Mesenteric fat pad (tissue), 1 donor: ENCODE results near the gene GPHN. TPM values are rescaled to one million over a fixed set of nuclear protein-coding genes. Genes with fewer than 3 reads are reported as not detected.

Source experiments
- DNase-seq: peaks from one replicate; pipeline ENCODE4 v3.0.0-alpha.2; 2020; ENCODE audit warnings: low spot score
- total RNA-seq: library from RNA; stranded (reverse); fragmentation: NEBNext Ultra II Directional; extraction: Animal tissue kit (Norgen Biotek cat#: 25700); gene quantifications from one replicate; pipeline ENCODE4 v1.2.1, GENCODE V29; 2021
- donor health status: DM: yes; HTN: yes; CAD: no.

Gene GPHN
- total RNA-seq, 1 donor from 2014 or later, result 21.9 TPM

DNA sequence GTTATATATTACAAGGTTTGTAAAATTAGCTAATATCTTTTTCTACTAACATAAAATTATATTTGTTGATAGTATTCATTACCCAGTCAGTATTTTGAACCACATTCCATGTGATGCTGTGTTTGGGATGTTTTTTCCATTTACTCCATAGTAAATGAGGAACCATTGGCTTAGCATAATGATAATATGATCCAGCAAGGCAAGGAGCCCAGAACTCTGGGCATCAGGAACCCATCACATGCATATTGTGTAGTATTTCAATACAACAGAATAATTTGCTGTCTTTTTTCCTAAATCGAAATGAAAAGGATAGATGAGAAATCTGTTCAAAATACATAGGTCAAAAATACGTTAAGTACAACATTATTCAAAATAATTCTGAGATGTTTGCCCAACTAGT, 632.6 kb downstream of the GPHN start:
- no peak for DNase-seq

DNA sequence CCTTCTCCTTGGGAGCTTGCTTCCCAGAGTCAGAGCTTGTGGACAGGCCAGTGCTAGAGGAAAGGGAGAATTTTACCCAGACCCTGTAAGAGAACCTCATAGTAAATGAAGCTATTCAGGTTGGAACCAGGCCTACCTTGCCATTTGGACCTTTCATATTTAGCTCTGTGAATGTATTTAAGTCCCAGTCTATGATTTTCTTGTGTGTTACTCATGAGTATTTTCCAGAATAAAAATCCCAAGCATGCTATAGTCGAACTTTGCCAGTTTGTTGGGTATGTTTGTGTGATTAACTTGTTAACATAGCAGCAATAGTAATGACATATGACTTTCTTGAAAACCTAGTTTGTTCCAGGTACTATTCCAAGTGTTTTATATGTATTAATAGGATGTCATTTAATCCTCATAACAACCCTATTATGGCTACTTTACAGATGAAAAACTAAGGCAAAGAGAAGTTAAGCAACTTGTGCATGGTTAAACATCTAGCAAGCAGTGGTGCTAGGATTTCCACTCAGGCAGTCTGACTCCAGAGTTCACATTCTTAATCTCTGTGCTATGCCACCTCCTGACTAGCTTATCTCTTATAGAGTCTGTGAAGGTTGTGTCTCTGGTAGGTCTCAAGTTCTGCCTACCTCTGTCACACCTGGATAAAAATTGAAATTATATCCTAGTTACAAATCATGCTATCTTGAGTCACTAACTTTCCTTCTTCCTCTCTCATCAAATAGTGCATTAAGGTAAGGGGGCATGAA, 633.4 kb downstream of the GPHN start:
- DNase-seq, result no peak

DNA sequence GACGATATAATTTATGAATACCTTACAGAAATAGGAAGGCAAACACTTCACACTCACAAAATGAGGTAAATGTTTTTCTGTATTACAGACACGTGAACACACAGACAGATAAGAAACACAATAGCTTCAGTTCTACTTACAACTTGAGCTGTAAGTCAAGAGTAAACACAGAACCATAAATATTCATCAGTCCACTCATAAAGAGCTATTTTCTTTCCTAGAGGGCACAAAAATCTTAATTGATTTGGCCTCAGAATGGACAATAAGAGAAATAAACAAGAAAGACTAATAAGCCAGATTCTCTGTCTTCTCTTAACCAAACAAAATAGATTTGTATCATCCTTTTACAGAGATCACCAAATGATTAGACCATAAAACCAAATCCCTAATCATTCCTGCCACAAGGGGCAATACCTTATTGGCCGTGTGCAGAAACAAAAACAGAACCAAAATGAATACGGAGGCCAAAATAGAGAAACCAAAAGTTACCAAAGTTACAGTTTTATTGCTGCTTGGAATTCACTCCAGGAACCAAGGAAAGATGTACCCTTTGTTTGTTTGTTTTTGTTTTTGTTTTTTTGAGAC, 643.2 kb downstream of the GPHN start:
- DNase-seq, result no peak

DNA sequence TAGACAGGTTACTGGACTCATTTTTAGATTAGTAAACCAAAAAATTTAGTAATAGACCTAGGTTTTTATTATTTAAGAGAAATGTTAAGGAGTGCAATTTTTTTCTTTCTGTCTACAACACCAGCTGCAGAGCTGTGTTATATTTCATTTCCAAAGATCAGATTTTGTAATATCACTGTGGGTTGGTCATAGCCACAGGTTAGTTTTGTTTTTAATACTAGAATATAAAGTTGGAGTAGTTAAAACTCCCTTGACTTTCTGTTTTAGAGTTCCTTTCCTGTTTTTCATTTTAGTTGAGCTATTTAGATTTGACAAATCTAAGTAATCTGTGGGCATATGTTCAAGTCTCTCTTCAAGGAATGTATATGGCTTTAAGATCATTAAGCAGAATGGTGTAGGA, 650.6 kb downstream of the GPHN start:
- DNase-seq, result no peak

DNA sequence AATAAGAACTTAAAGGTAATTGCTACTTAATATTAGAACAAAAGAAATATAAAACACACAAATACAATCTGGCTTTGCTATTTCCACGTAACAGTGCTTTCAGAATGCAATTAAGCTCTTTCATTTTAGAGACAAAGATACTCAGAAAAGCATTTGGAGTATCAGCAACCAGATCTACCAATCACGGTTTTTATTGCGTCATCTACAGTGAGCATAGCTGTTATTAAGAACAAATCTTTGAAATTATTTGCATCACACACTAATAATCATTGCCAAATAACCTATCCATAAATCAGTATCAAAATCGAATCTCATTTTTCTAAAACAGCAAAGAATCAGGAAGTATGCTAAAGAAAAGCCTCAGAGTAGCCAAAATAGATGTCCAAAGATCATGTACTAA, 654.4 kb downstream of the GPHN start:
- DNase-seq, result no peak

DNA sequence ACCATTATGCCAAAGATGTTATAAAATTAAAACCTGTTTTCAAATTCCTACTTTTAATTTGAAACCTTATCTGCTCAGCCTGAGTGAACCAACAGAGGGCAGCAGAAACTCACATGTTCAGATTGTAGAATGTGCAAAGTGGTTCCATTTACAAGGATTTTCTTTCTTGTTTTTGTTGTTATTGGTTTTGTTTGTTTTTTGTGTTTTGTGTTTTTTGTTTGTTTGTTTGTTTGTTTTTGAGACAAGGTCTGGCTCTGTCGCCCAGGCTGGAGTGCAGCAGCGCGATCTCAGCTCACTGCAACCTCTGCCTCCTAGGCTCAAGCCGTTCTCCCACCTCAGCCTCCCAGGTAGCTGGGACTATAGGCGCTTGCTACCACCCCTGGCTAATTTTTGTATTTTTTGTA, 658.5 kb downstream of the GPHN start:
- DNase-seq, result no peak

DNA sequence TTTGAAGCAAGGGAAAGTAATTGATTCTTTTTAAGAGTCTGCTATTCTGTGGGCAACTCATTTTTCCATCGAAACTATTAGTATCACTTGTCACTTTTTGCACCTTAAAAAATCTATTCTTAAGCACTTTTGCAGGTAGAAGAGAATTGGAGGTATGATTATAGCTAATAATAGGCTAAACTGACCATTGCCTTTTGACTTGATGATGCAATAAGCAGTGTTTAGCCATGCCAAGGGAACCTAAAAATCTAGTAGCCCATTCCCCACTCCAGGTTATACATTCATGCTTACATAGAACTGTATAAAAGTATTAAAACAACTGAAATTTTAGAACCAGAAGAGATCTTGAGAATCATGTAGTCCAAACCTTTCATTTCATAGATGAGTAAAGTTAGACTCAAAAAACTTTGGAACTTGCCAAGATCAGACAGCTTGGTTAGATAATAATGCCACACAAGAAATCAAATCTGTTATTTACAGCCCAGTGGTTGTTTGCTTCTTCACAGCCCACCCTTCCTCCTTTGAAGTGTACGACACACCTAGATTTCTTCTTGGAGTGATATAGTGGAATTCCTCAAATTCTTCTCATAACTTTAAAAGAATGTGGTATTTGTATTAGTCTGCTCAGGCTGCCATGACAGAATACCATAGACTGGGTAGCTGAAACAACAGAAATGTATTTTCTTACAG, 659.6 kb downstream of the GPHN start:
- no peak for DNase-seq

DNA sequence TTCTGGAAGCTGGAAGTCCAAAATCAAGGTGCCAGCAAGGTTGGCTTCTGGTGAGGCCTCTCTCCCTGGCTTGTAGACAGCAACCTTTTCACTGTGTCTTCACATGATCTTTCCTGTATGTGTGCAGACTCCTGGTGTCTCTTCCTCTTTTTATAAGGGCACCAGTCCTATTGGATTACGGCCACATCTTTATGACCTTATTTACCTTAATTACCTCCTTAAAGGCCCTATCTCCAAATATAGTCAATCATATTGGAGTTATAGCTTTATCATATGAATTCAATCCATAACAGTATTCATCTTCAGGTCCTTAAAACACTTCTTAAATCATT, 660.1 kb downstream of the GPHN start:
- no peak for DNase-seq

DNA sequence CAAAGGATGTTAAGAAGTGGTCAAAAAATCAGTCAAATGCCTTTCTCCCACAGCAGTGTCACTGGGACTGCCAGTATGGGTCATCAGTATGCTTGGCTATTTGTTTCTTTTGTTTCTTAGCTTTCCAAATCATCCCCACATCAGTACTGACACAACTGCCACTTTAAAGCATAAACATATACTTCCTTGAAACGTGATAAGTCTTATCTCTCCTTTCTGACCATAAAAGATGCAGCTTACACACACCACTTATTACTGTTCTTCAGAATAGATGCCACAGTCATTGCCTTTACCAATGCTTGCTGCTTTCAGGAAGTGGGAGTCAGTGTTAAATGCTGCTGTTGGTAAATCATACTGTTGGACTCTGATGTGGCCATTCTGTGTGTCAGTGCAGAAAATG, 662.7 kb downstream of the GPHN start:
- DNase-seq, result no peak

DNA sequence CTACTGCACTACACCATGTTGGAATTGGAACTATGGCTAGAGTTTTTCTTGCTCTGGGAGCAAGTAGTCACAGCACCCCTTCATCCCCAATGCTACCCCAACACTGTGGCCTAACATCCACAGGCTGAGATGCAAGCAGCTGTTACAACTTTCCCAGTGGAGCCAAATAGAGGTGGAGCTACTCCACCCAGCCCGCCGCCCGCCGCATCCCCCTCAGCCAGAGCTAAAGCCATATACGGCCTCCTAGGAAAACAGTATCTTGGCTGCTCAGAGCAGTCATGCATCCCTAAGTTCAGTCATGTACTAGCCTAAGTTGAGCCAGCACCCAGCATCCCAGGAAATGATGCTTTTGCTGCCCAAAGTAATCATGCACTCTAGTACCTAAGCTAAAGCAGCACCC, 664.1 kb downstream of the GPHN start:
- DNase-seq, result no peak

DNA sequence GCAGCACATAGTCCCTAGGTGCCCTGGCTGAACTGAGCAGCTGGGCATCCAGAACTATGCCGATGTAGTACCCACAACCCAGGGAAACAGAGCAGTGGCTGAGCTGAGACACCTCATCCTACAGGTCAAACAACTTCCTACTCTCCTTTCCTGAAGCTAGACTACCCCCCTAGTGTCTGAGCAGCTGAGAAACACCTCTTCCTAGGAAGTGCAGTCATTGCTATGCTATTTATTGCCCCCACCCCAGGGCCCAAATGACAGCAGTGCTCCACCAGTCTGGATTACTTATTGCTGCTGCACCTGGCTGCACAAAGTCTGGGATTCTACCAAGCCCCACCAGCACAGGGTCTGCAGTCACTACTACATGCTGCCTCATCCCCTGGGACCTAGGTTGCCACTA, 664.6 kb downstream of the GPHN start:
- DNase-seq, result no peak

DNA sequence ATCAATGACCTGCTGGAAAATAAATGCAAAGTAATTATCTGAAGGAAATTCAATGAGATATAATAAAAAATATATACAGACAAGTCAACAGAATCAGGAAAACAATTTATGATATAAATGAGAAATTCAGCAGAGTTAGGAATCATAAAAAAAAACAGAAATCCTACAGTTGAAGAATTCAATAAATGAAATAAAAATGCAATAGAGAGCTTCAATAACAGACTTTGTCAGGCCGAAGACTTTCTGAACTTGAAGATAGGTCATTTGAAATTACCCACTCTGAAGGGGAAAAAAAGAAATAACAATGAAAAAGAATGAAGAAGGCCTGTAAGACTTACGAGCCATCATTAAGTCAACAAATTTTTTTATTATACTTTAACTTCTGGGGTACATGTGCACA, 665.8 kb downstream of the GPHN start:
- no peak for DNase-seq

DNA sequence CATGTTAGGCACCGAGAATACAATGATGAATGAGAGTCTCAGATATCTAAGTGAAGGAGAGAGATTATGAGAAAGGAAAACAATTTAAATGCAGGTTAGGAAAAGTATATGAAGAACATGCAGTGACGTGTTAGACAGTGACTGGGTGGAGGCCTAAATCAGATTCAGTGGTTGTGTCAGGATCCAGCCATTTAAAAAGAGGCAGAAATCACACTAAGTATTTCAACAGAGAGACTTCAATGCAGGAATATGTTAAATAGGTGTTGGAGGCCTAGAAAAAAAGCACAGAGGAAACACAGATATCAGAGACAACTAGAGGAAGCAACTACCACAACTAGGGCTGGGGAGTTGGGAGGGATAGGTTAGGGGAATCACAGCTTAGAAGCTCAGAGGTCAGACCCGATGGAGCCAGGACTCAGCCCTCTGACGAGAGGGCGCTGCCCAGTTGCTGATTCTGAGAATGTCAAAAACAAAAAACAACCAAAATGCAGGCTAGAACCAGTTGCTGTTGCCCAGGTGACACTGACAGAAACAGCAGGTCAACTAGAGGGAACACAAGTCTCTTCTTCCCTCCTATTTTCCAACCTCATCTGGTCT, 678.3 kb downstream of the GPHN start:
- DNase-seq, result no peak

DNA sequence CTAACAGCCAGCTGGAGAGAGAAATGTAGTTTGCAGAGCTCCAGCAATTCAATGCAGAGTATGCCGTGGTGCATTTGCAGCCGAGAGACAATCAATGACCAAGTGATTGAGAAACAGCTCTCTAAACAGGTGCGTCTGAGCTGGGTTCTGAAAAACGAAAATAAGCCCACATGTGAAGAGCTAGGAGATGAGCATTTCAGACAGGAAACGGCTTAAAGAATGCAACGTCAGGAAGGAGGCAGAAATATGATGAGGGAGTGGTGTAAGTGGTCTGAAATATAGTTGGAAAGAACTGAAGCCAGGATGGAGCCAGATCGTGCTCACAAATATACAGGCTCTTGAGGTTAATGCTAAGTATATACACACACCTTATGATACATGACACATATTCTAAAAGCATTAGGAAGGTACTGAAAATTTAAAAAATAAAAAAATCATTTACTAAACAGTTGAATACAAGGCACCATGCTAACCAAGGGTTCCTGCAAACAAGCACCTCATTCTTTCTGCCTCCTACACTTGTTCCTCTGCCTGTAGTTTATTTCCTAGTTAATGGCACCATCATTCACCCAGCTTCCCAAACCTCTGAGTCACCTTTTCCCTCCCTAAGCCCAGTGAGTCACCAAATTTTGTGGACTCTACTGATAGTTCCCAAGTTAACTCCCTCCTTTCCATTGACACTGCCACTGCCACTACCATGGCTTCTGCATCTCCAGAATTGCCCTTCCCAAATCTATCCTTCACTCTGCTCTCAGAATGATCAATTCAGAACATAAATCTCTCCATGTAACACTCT, 679.0 kb downstream of the GPHN start:
- no peak for DNase-seq

DNA sequence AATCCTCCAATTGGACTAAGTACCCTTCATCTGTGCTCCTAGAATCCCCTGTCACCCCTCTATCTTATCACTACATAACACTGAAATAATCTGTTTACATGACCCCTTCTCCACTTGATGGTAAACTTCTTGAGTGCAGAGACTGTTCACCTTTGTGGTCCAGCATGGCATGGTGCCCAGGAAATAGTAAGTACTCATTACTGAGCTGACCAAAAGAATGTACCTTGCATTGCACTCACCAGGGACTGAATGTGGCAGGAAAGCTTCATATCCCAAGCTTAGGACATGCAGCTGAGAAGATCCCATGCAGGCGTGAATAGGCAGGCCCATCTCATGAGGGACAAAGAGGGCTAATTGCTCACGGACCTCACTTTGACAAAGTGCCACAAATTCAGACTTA, 679.9 kb downstream of the GPHN start:
- DNase-seq, result no peak

DNA sequence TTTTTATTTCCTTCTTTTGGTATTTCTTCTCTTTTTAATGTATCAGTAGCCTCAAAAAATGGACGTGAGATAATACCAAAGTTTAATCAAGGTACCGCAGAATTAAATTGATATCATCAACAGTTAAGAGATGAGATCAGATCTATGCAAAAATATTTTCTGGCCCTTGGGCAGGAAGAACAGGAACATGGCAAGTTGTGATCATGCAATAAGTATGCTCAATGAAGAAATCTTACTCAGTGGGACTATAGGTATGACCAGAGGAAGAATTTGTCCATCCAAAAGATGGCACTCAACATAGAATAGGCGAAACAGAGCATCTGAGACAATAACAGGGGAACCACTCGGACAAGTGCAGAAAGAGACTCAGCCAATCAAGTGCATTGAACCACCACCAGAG, 680.4 kb downstream of the GPHN start:
- no peak for DNase-seq

DNA sequence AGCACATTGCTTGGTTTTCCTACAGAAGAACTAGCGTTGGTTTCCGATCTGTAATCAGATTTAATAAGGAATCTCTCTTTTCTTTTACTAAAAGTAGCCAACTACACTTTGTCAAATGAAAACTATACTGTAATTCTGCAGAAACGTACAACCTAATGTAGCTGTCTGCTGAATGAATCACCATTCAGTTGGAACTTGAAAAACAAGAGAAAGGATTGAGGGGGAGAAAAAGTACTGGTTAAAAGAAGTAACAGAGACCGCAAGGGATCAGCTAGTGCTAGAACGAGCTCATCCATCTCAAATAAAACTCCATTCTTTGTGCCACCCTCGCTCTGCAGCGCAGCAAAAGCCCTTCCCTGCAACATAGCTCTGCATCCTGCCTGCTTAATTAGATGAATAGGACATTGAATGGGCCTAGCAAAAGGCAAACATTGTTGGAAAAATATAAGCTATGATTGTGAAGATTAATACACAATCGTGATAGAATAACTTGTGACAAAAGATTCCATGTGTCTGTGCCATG, 683.9 kb downstream of the GPHN start:
- DNase-seq, result no peak

DNA sequence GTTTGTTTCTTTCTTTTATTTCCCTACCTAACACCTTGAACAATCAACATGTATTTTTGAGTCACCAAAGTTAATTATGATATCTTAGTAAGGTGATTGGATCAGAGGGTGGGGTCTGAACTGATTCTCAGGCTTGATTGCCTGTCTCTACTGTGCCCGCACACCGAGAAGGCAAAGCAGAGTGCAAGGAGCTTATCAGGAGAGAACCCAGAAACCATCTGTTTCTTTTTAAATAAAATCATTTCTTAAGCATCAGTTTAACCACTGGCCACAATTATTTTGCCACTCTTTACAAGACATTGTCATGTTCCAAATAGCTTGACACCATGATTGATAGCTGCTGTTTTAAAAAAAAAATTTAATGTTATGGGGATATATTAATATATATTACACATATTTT, 684.4 kb downstream of the GPHN start:
- no peak for DNase-seq

DNA sequence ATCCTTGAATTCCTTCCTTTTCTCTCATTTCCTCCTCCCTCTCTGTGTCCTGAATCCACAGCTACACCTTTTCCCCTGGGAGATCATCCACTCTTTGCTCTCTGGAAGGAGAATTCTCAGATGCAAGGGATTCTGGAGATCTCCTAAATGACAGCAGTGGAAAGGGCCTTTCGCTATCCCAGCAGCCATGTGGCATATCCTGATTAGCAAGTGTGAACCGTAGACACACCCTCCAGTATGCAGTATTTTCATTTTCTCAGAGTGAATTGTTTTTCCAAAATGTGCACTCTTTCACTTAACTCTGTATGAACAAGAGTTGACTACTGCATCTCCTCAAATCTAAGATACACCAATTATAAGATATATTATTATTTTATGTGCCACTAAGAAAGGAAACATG, 687.3 kb downstream of the GPHN start:
- DNase-seq, result no peak

DNA sequence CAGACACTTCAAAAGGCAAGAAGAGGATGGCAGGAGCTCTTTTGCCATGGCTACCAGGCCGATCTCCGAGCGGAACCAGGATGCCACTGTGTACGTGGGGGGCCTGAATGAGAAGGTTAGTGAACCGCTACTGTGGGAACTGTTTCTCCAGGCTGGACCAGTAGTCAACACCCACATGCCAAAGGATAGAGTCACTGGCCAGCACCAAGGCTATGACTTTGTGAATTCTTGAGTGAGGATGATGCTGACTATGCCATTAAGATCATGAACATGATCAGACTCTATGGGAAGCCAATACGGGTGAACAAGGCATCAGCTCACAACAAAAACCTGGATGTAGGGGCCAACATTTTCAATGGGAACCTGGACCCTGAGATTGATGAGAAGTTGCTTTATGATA, 691.1 kb downstream of the GPHN start:
- no peak for DNase-seq

DNA sequence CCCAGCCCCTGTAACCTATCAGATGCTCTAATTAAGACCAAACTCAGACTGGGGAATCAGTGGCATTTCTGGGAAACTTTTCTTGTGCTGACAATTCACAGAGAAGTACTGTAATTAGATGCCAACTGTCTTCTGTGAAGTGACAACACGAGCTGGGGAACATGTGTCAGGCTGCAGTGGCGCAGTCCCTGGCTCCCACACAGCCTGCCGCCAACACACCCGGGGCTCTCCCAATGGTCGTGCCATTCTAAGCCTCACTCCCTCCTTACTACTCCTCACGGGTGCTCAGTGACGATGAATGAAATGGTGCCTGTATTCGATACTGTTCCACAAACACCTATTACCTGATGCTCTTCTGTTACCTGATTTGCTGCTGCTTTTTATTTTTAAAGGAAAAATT, 699.9 kb downstream of the GPHN start:
- no peak for DNase-seq

DNA sequence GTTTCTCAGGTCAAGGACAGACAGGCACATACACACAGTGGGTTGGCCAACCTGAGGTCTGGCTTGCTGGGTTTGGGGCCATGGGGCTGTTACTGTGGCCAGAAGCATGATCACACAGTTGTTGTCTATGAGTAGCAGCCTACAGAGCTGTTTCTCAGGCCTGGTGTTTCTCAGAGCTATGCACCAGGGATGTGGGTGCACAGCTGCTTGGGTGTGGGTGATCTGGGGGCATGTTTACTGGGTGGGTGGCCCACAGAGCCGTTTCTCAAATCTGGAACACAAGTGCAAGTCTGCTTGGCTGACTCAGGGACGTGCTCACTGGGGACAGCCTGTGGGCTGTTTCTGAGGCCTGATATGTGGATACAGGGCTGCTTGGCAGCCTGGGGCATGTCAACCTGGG, 710.2 kb downstream of the GPHN start:
- DNase-seq, result no peak
